CD4-positive, CD25-positive, alpha-beta regulatory T cell (primary cell): ENCODE data around the gene MED15. TPM values are rescaled to one million over a fixed set of nuclear protein-coding genes. Genes with fewer than 3 reads are reported as not detected.
A peak's percentile ranks its signal among the peaks of the same experiment; 100 is the strongest.
"Not testable (repeated sequence)": the region's sequence is repeated elsewhere in the genome, so short reads cannot be mapped to it uniquely, and the experiment has no call there.

ENCODE experiments used
- ATAC-seq, 2 donors: fragments of 150-1000 bp; cut with Tn5 transposase; one replicate each; pipeline ENCODE4 v1.10.0; 2021; ENCODE audit warnings: low read depth in 2 of 2, moderate number of reproducible peaks in 2 of 2, moderate library complexity in 1 of 2
- DNase-seq, 3 donors: peaks; one replicate each; pipeline versions ENCODE4 v3.0.0 to v3.0.0-alpha.2; 2012 to 2022; ENCODE audit warnings: mixed read lengths in 1 of 3
- H3K27ac ChIP-seq: one replicate; pipeline ENCODE4 v1.7.0; 2013; ENCODE audit warnings: mild to moderate bottlenecking, low read length; ENCODE audit not compliant: insufficient read depth, poor library complexity, severe bottlenecking
- H3K27me3 ChIP-seq: one replicate; pipeline ENCODE4 v1.7.0; 2013; ENCODE audit warnings: low read length; ENCODE audit not compliant: control insufficient read depth, insufficient read depth
- H3K36me3 ChIP-seq: one replicate; pipeline ENCODE4 v1.7.0; 2013; ENCODE audit warnings: mild to moderate bottlenecking, low read length, moderate library complexity; ENCODE audit not compliant: control insufficient read depth, insufficient read depth
- H3K4me1 ChIP-seq: 2 replicates; pipeline ENCODE4 v1.7.0; 2013; ENCODE audit warnings: mild to moderate bottlenecking, low read length; ENCODE audit not compliant: insufficient read depth, control insufficient read depth, poor library complexity, severe bottlenecking
- H3K4me3 ChIP-seq: one replicate; pipeline ENCODE4 v1.7.0; 2013; ENCODE audit warnings: low read depth, mild to moderate bottlenecking, low read length, moderate library complexity
- H3K9me3 ChIP-seq, 2 experiments: 1 replicate in 1 of 2; 2 replicates in 1 of 2; pipeline ENCODE4 v1.7.0; 2013; ENCODE audit warnings: low read length in 2 of 2, mild to moderate bottlenecking in 1 of 2, moderate library complexity in 1 of 2; ENCODE audit not compliant: control insufficient read depth in 2 of 2
- H3K27ac Mint-ChIP-seq, 3 donors: one replicate each; pipeline ENCODE4 v1.8.0; 2020 to 2022; ENCODE audit warnings: mild to moderate bottlenecking in 3 of 3, mixed read lengths in 3 of 3, moderate library complexity in 2 of 3
- H3K27me3 Mint-ChIP-seq: one replicate; pipeline ENCODE4 v1.8.0; 2022; ENCODE audit warnings: mild to moderate bottlenecking, mixed read lengths
- H3K36me3 Mint-ChIP-seq: one replicate; pipeline ENCODE4 v1.8.0; 2020; ENCODE audit warnings: mixed read lengths
- H3K4me1 Mint-ChIP-seq, 4 donors: one replicate each; pipeline ENCODE4 v1.8.0; 2020 to 2022; ENCODE audit warnings: mixed read lengths in 4 of 4, mild to moderate bottlenecking in 1 of 4
- H3K4me3 Mint-ChIP-seq, 4 donors: one replicate each; pipeline ENCODE4 v1.8.0; 2020 to 2022; ENCODE audit warnings: mild to moderate bottlenecking in 4 of 4, mixed read lengths in 4 of 4, moderate library complexity in 3 of 4
- H3K9me3 Mint-ChIP-seq, 7 donors: one replicate each; pipeline ENCODE4 v1.8.0; 2020 to 2022; ENCODE audit warnings: mixed read lengths in 7 of 7, mild to moderate bottlenecking in 3 of 7, moderate library complexity in 2 of 7
- polyA plus RNA-seq, 4 donors: library from polyadenylated mRNA; unstranded; fragments of 300-500 nt; fragmentation: Illumina TruSeq; gene quantifications; one replicate each; pipeline ENCODE4 v1.2.3, GENCODE V29; 2021
- total RNA-seq: library from RNA; stranded (reverse); gene quantifications from one replicate; pipeline ENCODE4 v1.2.3, GENCODE V29; 2022

The MED15 gene
- total and polyA plus RNA-seq, 5 donors from 2014 or later: 35.1 to 397 (median 41.6) TPM

- Histone ChIP-seq H3K9me3 (no peaks in the 10 kb centered on the region), H3K4me1 (peaks cover 8% of the 10 kb centered on the region), H3K4me3 (no peak overlapping the region), H3K27me3 (no peaks in the 10 kb centered on the region), H3K36me3 (peaks cover 58% of the 10 kb centered on the region), H3K27ac (no peak overlapping the region)
- no peak for DNase-seq
- ATAC-seq: no peak
- Mint-ChIP-seq H3K4me3 (peak overlapping the region in 1 of 4 donors; percentile 35), H3K27me3 (no peaks in the 10 kb centered on the region), H3K27ac (peak overlapping the region in 2 of 3 donors; percentile 65 to 80), H3K4me1 (peaks cover 10 to 60% (median 30%) of the 10 kb centered on the region in 4 donors), H3K9me3 (no peaks in the 10 kb centered on the region), H3K36me3 (peaks cover 44% of the 10 kb centered on the region)
These were observed 30.6 kb downstream of the MED15 start for GRCh38 chr22:20537983-20538382.

DNA sequence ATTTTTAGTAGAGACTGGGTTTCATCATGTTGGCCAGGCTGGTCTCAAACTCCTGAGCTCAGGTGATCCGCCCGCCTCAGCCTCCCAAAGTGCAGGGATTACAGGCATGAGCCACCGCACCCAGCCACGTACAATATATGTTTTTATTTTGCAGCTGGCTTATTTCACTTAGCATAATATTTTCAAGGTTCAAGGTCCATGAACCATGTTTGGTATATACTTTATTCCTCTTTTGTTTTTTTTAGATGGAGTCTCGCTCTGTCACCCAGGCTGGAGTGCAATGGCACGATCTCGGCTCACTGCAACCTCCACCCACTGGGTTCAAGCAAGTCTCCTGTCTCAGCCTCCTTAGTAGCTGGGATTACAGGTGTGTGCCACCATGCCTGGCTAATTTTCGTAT, 31.5 kb downstream of the MED15 start:
- H3K27me3 Mint-ChIP-seq, H3K27me3 ChIP-seq, H3K4me3 ChIP-seq, H3K9me3 ChIP-seq, H3K9me3 Mint-ChIP-seq, H3K4me3 Mint-ChIP-seq, H3K27ac ChIP-seq, DNase-seq, ATAC-seq, H3K4me1 ChIP-seq: not testable (repeated sequence)
- H3K36me3 Mint-ChIP-seq: peaks cover 46% of the 10 kb centered on the region
- H3K36me3 ChIP-seq: peaks cover 54% of the 10 kb centered on the region
- peak overlapping the region in 1 of 3 donors; percentile 15 for H3K27ac Mint-ChIP-seq
- H3K4me1 Mint-ChIP-seq: peaks cover 12 to 55% (median 29%) of the 10 kb centered on the region in 4 donors

- Mint-ChIP-seq H3K4me3 (no peak overlapping the region), H3K27ac (peak overlapping the region in 1 of 3 donors; percentile 19), H3K36me3 (peaks cover 53% of the 10 kb centered on the region), H3K27me3 (no peaks in the 10 kb centered on the region), H3K9me3 (no peaks in the 10 kb centered on the region), H3K4me1 (peaks cover 20 to 58% (median 39%) of the 10 kb centered on the region in 4 donors)
- Histone ChIP-seq H3K4me1 (peaks cover 22% of the 10 kb centered on the region), H3K36me3 (peaks cover 49% of the 10 kb centered on the region), H3K27ac (no peak overlapping the region), H3K27me3 (no peaks in the 10 kb centered on the region), H3K4me3 (no peak overlapping the region), H3K9me3 (no peaks in the 10 kb centered on the region)
- DNase-seq (no peak), ATAC-seq (no peak)
These were observed 34.6 kb downstream of the MED15 start for GRCh38 chr22:20542055-20542454.

GRCh38 chr22:20542736-20543135, 35.3 kb downstream of the MED15 start:
- no peak overlapping the region for H3K27ac ChIP-seq
- H3K4me3 ChIP-seq: no peak overlapping the region
- Mint-ChIP-seq H3K27me3 (no peaks in the 10 kb centered on the region), H3K9me3 (no peaks in the 10 kb centered on the region), H3K36me3 (peaks cover 50% of the 10 kb centered on the region), H3K4me3 (peak overlapping the region in 1 of 4 donors; percentile 15), H3K4me1 (peaks cover 18 to 58% (median 36%) of the 10 kb centered on the region in 4 donors), H3K27ac (peak overlapping the region; percentile 19 to 73 (median 70))
- peaks cover 42% of the 10 kb centered on the region for H3K36me3 ChIP-seq
- ATAC-seq: no peak
- no peak for DNase-seq
- H3K27me3 ChIP-seq: no peaks in the 10 kb centered on the region
- peaks cover 28% of the 10 kb centered on the region for H3K4me1 ChIP-seq
- H3K9me3 ChIP-seq: no peaks in the 10 kb centered on the region

DNA sequence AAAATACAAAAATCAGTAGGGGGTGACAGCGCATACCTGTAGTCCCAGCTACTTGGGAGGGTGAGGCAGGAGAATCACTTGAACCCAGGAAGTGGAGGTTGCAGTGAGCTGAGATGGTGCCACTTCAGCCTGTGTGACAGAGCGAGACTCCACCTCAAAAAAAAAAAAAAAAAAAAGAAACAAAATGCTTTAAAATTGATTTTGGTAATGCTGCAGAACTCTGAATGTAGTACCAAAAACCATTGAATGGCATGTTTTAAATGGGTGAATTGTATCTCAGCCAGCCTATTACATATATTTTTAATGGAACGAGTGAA, 37.9 kb downstream of the MED15 start:
- not testable (repeated sequence) for DNase-seq, H3K9me3 ChIP-seq, H3K27me3 Mint-ChIP-seq, H3K9me3 Mint-ChIP-seq, H3K4me3 ChIP-seq, ATAC-seq, H3K27me3 ChIP-seq
- Histone ChIP-seq H3K4me1 (peaks cover 54% of the 10 kb centered on the region), H3K27ac (peak overlapping the region; percentile 33), H3K36me3 (peaks cover 20% of the 10 kb centered on the region)
- Mint-ChIP-seq H3K4me3 (peak overlapping the region in 2 of 4 donors; percentile 41 to 68), H3K4me1 (peaks cover 25 to 77% (median 51%) of the 10 kb centered on the region in 4 donors), H3K36me3 (peaks cover 31% of the 10 kb centered on the region), H3K27ac (peak overlapping the region; percentile 56 to 92 (median 86))

GRCh38 chr22:20545681-20546521, 38.5 kb downstream of the MED15 start:
- Mint-ChIP-seq H3K4me1 (peaks cover 25 to 84% (median 53%) of the 10 kb centered on the region in 4 donors), H3K4me3 (peak overlapping the region in 1 of 4 donors; percentile 41), H3K27ac (peak overlapping the region; percentile 67 to 92 (median 87)), H3K9me3 (no peaks in the 10 kb centered on the region), H3K36me3 (peaks cover 27% of the 10 kb centered on the region), H3K27me3 (no peaks in the 10 kb centered on the region)
- Histone ChIP-seq H3K36me3 (peaks cover 18% of the 10 kb centered on the region), H3K27me3 (no peaks in the 10 kb centered on the region), H3K27ac (peak overlapping the region; percentile 33), H3K4me1 (peaks cover 60% of the 10 kb centered on the region), H3K9me3 (no peaks in the 10 kb centered on the region), H3K4me3 (no peak overlapping the region)
- ATAC-seq (no peak), DNase-seq (no peak)

DNA sequence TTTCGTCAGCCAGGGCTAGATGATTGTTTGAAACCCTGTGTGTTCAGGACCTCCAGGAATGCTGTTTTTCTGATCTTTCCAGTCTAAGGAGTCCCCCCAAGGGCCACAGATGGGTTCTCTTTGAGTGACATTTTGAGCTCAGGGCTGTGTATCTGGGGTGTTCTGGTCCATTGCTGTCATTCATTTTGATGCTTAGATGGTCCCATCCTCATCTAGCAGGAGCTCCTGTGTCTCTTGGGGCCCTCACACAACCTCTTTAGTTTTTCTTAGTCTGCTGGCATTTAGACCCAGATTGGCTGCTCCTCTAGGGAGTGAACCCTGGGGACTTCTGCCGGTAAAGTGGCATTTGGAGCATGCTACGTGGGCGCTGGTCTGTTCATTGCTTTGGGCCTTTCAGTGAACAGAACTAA, 39.1 kb downstream of the MED15 start:
- no peak for DNase-seq
- Mint-ChIP-seq H3K9me3 (no peaks in the 10 kb centered on the region), H3K4me3 (peak overlapping the region in 1 of 4 donors; percentile 10), H3K27me3 (no peaks in the 10 kb centered on the region), H3K27ac (peak overlapping the region; percentile 1 to 87 (median 85)), H3K4me1 (peaks cover 31 to 88% (median 59%) of the 10 kb centered on the region in 4 donors), H3K36me3 (peaks cover 30% of the 10 kb centered on the region)
- no peak overlapping the region for H3K4me3 ChIP-seq
- peak overlapping the region; percentile 50 for H3K27ac ChIP-seq
- H3K9me3 ChIP-seq: no peaks in the 10 kb centered on the region
- peaks cover 14% of the 10 kb centered on the region for H3K36me3 ChIP-seq
- no peak for ATAC-seq
- peaks cover 66% of the 10 kb centered on the region for H3K4me1 ChIP-seq
- no peaks in the 10 kb centered on the region for H3K27me3 ChIP-seq

DNA sequence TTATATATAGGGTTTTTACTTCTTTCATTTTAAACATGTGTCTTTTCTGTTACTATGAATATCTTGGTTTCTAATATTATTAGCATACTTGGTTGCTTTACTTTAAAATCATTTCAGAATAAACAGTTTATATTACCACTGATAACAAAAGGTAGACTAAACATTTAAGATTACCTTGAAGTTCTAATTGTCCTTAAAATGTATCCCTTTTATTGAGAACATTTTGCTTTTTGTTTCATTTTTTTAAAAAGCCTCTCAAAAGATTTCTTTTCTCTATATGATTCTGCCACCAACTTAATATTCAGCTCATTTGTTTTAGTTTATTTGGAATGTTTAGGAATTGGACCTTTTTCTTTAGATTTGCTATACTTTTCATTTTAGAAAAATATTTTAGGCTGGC, 39.6 kb downstream of the MED15 start:
- H3K36me3 Mint-ChIP-seq: peaks cover 30% of the 10 kb centered on the region
- no peak overlapping the region for H3K4me3 ChIP-seq
- peaks cover 71% of the 10 kb centered on the region for H3K4me1 ChIP-seq
- no peaks in the 10 kb centered on the region for H3K9me3 Mint-ChIP-seq
- H3K27me3 ChIP-seq: no peaks in the 10 kb centered on the region
- H3K27ac ChIP-seq: peak overlapping the region; percentile 50
- H3K27ac Mint-ChIP-seq: peak overlapping the region in 1 of 3 donors; percentile 87
- ATAC-seq (no peak), DNase-seq (no peak)
- H3K9me3 ChIP-seq: no peaks in the 10 kb centered on the region
- peaks cover 34 to 90% (median 62%) of the 10 kb centered on the region in 4 donors for H3K4me1 Mint-ChIP-seq
- peaks cover 11% of the 10 kb centered on the region for H3K36me3 ChIP-seq
- H3K27me3 Mint-ChIP-seq: no peaks in the 10 kb centered on the region
- H3K4me3 Mint-ChIP-seq: no peak overlapping the region
